Smooth muscle cell of trachea (primary cell): ENCODE data around the gene LDB2. TPM values are rescaled to one million over a fixed set of nuclear protein-coding genes. Genes with fewer than 3 reads are reported as not detected.

Experiments used
- total RNA-seq: library from RNA; depleted of rRNA; stranded (reverse); fragments of >200 nt; gene quantifications from 2 replicates; pipeline ENCODE4 v1.2.1, GENCODE V29; 2014

LDB2 gene
- total RNA-seq: 105 and 177 TPM in 2 replicates

GRCh38 chr4:16897991-16898827, at the start of gene LDB2:
LDB2 (minus strand) TSS chr4:16898645.

